Stimulated activated CD4-positive, alpha-beta T cell treated with anti-CD3 and anti-CD28 coated beads, Interleukin-12 subunit alpha, Interleukin-12 subunit beta, amount 100 ng/mL, for 24 hours (primary cell): ENCODE measurements around the gene TANGO2.

Source experiments
- DNase-seq, 2 experiments: peaks; one replicate each; pipeline ENCODE4 v3.0.0-alpha.2; 2020; ENCODE audit warnings: low read depth in 2 of 2

The TANGO2 gene

GRCh38 chr22:20011993-20012740, 8.7 kb upstream of the TANGO2 start:
- DNase-seq, result no peak

- no peak for DNase-seq
These were observed 8.1 kb upstream of the TANGO2 start for GRCh38 chr22:20012741-20013331.

- DNase-seq, result no peak
These were observed 7.5 kb upstream of the TANGO2 start for GRCh38 chr22:20013382-20013871.

- DNase-seq, result no peak
These were observed 6.3 kb upstream of the TANGO2 start for GRCh38 chr22:20014526-20015186.

GRCh38 chr22:20015187-20015625, 5.7 kb upstream of the TANGO2 start:
- DNase-seq, result no peak

- DNase-seq, result peak in 1 of 2 experiments; percentile 20
These were observed 4.8 kb upstream of the TANGO2 start for GRCh38 chr22:20015971-20016733.

- DNase-seq, result peak; percentile 83 to 89
These were observed 3.9 kb upstream of the TANGO2 start, which contains the start of gene ARVCF for GRCh38 chr22:20016734-20017621. TSS of gene ARVCF (minus strand) at chr22:20016823. CDS start at chr22:19990794, 26,029 bp downstream.

- DNase-seq, result no peak
These were observed 3.3 kb upstream of the TANGO2 start for GRCh38 chr22:20017622-20017958.

GRCh38 chr22:20018001-20018400, 2.9 kb upstream of the TANGO2 start:
- DNase-seq, result no peak

GRCh38 chr22:20019661-20020532, 1.0 kb upstream of the TANGO2 start:
- DNase-seq, result no peak

GRCh38 chr22:20021196-20022181, 579 bp downstream of the TANGO2 start:
- no peak for DNase-seq

- DNase-seq, result no peak
These were observed 1.5 kb downstream of the TANGO2 start for GRCh38 chr22:20022231-20022977.

- no peak for DNase-seq
These were observed 2.2 kb downstream of the TANGO2 start for GRCh38 chr22:20022978-20023613.

- DNase-seq, result no peak
These were observed 3.3 kb downstream of the TANGO2 start for GRCh38 chr22:20024225-20024624.

- no peak for DNase-seq
These were observed 3.9 kb downstream of the TANGO2 start for GRCh38 chr22:20024650-20025397.

- no peak for DNase-seq
These were observed 4.7 kb downstream of the TANGO2 start for GRCh38 chr22:20025401-20026203.
